HG02678 (cell line): ENCODE data around the gene TRMT1.
A peak's percentile ranks its signal among the peaks of the same experiment; 100 is the strongest.
"Not testable (repeated sequence)": the region's sequence is repeated elsewhere in the genome, so short reads cannot be mapped to it uniquely, and the experiment has no call there.

Experiments
- ATAC-seq: cut with Tn5 transposase; IDR thresholded peaks from one replicate; pipeline ENCODE4 v1.9.1; 2021; ENCODE audit warnings: mild to moderate bottlenecking, moderate library complexity; ENCODE audit not compliant: unreplicated experiment

Gene TRMT1

DNA sequence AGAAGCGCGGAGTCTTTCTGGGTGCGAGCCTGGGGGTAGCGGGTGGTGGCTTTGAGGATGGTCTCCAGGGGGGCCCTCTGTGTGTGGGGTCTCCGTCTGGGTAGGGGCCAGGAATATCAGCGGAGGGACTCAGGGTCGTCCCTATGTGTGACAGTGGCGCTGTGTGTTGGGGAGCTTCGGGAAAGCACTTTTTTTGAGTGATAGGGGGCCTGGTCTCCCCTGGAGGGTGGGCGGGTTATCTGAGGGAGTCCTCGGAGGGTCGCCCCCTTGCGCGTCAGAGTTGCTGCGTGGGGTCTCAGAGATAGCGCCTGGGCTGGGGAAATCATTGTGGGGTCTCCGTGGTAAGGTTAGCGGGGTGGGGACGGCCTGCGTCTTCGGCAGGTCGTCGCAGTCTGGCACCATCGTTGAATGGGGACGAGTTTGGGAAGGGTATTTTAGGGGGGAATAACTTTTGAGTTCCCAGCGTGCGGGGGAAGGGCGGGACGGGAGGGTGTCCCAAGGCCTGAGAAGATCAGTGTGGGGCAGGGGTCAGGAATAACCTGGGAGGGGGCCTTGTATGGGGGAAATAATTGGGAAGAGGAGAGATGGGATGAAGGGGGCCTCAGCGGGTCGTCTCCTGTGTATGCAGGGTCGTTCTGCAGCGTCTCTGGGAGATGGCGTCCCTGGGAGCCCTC is 34.5 kb upstream of the TRMT1 start:
- ATAC-seq, result no peak

DNA sequence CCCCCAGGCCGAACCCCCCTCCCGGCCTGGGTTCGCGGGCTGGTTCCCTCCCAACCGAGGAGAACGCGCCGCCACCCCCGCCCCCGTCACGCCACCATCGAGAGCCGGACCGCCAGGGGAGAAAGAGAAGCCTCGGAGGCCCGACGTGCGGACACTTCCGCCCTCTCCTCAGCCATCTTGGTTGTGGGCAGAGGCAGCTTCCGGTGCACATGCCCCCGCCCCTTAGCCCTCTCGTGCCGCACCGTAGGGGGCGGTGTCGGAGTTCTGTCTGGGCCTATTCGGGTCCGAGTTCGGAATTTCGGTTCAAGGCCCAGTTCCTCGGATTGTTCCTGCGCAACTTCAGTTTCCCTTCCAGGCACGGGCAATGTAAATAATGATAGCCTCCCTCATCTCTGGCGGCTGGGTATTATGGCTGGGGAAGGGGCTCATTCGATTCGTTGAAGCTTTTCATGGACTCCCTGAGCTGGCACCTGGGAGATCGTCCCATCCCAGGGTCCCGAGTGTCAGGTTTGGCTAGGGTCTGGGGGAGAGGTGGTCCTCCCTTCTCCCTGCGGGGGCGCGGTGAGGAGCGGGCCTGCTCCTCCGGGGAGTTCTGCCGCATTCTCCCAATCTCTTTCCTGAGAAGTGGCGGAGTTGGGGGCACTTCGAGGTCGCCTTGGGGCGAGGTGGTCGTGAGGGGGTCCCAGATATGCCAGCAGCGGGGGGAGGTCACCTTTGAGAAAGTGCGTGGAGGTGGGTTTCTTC is 33.8 kb upstream of the TRMT1 start, which contains the start of the genes IER2 and STX10:
Gene IER2 (plus strand): TSS at position 225 of the 744 bp plus-strand sequence. CDS start 2,776 bp downstream, outside the sequence.
Gene STX10 (minus strand): TSS at position 189 of the 744 bp plus-strand sequence. CDS start 202 bp downstream, outside the sequence.
- peak; percentile 38 for ATAC-seq

DNA sequence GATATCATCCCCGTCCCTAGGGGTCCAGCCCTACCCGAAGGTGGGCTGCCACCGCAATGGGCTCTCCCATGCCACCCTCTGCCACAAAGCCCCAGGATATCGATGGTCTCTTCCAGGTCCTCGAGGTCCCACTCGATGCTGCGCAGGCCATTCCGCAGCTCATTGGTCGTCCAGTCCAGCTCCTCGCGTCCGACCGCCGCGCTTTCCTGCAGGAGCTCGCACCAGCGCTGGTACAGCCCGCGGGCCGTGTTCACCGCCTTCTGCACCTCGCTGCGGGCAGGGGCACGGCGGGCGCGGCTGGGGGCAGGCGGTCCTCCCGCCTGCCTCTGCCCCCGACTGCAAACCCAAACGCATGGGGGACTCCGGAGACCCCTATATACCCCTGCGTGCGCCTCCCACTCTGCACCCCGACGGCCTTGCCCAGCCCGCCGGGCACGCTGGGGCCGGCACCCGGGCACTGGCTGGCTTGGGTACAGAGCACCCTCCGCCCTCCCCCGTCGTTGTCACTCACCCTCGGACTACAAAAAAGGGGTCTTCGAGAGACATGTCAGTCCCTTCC is 33.2 kb upstream of the TRMT1 start:
- ATAC-seq, result no peak

DNA sequence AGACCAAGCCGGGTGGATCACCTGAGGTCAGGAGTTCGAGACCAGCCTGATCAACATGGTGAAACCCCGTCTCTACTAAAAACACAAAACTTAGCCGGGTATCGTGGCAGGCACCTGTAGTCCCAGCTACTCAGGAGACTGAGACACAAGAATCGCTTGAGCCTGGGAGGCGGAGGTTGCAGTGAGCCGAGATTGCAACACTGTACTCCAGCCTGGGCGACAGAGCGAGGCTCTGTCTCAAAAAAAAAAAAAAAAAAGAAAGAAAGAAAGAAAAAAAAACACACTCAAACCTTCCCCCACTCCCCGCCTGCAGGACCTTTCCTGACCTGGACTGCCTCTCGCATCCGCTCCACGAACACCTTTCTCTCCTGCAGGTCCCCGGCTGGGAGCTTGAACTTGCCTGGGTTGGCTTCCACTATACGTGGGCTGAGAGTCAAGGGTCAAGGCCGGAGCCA is 32.7 kb upstream of the TRMT1 start:
- ATAC-seq, result not testable (repeated sequence)

DNA sequence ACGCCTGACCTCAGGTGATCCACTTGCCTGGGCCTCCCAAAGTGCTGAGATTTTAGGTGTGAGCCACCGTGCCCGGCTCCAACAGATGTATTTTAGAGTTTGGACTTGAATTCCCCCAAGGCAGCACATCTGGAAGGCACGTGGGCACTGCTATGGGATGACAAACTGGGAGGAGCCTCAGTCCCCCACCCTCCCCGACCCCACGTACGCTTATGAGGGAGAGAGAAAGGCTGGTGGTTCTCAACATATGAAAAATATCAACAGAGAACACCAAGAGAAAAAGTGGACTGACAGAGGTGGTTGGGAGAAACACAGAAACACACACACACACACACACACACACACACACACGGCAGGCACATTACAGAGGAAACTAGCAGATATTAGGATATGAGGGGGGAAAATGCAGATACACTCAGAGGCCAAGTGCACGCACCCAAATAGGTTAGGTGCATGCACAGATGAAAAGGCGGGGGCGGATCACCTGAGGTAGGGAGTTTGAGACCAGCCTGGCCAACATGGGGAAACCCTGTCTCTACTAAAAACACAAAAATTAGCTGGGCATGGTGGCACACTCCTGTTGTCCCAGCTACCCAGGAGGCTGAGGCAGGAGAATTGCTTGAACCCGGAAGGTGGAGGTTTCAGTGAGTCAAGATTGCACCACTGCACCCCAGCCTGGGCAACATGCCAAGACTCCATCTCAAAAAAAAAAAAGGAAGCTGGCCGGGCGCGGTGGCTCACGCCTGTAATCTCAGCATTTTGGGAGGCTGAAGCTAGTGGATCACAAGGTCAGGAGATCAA is 30.4 kb upstream of the TRMT1 start:
- ATAC-seq, result no peak

DNA sequence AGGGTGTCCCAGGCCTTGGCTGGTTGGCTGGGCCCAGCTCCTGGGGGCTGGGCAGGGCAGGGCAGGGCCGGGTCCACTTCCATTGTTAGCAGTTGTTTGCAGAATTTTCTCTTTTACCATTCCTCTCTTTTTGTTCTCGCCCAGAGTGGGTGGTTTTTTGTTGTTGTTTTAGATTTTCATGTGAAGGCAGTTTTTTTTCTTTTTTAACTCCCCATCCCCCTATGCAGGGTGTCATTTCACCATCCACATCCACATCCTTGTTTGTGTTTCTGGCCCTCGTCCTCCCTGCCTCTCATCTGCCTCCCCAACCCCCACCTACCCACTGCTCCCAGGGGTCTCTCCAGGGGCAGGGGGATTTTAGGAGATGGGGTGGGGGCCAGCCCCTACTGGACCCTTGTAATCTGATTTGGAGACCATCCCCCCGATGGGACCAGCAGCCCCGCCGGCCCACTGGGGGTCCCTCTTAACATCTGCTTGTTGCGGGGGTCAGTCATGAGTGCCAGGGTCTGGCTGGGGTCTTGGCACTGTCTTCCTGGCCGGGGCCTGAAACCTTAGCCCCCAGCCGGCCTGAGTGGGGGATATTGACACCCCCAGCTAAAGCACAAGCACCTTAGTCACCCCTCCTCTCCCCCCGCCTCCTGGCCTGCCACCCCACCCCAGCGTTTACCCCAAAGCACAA is 23.2 kb upstream of the TRMT1 start:
- ATAC-seq, result no peak

DNA sequence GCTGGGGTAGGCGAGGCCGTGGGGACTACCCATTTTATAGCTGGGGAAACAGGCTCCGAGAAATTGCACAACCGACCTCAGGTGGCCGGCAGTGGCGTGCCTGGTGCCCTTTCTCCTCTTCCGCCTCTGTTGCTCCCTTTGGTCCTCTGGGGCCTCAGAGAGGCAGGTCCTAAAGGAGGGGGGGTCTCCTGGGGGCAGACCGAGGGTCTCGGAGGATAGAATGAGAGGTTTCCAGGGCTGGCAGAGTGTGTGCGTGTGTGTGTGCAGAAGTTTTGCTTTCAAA is 22.3 kb upstream of the TRMT1 start:
- ATAC-seq, result no peak

DNA sequence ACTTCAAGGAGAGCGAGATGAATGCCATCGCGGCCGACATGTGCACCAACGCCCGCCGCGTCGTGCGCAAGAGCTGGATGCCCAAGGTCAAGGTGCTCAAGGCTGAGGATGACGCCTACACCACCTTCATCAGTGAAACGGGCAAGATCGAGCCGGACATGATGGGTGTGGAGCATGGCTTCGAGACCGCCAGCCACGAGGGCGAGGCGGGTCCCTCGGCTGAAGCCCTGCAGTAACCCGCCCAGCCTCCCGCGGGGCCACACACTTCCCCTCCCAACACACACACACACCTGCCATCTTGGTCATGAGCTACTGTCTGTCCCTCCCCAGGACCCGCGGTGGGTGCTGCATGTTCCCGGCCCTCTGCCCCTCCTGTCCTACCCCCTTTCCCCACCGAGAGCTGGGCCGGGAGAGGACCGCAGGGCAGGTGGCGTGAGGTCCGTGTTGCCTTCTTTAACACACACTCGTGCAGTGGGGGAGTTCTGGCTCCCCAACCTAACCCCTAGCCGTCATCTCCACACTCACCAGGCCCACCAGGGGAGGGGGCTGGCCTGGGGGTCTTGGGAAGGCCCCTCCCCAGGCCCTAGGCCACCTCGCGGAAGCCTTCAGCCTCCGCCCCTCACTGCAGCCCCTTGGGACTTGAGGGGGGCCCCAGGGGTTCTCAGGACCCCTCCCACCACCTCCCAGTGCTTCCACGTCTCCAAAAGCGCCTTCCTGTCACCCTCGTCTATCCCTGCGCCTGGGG is 21.8 kb upstream of the TRMT1 start:
- no peak for ATAC-seq

DNA sequence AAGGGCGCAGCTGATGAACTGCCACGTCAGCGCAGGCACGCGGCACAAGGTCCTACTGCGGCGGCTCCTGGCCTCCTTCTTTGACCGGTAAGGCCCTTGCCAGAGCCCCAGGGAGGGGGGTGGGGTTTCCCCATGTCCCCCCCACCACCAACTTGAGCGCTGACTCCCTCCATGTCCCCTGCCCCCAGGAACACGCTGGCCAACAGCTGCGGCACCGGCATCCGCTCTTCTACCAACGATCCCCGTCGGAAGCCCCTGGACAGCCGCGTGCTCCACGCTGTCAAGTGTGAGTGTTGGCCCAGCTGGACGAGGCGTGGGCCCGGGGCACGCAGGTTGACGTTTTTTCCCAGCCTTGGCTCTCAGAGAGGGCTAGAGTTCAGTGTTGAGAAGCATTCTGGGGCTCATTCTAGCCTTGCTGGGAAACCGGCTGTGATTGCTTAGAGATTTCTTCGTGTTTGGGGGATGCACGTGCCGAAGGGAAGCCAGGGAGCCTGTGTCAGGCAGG is 20.8 kb upstream of the TRMT1 start:
- no peak for ATAC-seq

DNA sequence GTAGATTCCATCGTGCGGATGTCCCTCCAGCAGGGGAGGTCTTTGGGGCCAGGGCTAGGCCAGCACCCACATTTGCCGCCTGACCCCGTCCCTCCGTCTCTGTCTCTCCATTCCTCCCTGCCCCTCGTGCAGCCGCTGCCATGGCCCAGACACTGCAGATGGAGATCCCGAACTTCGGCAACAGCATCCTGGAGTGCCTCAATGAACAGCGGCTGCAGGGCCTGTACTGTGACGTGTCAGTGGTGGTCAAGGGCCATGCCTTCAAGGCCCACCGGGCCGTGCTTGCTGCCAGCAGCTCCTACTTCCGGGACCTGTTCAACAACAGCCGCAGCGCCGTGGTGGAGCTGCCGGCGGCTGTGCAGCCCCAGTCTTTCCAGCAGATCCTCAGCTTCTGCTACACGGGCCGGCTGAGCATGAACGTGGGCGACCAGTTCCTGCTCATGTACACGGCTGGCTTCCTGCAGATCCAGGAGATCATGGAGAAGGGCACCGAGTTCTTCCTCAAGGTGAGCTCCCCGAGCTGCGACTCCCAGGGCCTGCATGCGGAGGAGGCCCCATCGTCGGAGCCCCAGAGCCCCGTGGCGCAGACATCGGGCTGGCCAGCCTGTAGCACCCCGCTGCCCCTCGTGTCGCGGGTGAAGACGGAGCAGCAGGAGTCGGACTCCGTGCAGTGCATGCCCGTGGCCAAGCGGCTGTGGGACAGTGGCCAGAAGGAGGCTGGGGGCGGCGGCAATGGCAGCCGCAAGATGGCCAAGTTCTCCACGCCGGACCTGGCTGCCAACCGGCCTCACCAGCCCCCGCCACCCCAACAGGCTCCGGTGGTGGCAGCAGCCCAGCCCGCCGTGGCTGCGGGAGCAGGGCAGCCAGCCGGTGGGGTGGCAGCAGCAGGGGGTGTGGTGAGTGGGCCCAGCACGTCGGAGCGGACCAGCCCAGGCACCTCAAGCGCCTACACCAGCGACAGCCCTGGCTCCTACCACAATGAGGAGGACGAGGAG is 18.8 kb upstream of the TRMT1 start:
- no peak for ATAC-seq

DNA sequence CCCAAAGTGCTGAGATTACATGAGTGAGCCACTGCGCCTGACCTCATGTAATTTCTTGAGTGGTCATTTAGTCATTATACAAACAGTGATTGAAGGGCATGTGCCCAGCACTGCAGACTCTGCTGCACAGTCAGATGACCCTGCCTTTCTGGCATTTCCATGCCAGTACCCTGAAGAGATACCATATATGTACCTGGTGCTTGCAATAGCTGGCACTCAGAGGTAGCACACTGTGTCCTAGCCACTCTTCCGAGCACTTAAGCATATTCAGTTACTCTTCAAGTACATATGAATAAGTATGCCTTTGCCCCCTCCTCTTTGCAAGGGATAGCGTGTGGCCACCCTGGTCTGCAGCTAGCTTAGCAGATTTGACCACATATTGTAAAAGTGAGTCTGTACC is 18.1 kb upstream of the TRMT1 start:
- ATAC-seq, result no peak

DNA sequence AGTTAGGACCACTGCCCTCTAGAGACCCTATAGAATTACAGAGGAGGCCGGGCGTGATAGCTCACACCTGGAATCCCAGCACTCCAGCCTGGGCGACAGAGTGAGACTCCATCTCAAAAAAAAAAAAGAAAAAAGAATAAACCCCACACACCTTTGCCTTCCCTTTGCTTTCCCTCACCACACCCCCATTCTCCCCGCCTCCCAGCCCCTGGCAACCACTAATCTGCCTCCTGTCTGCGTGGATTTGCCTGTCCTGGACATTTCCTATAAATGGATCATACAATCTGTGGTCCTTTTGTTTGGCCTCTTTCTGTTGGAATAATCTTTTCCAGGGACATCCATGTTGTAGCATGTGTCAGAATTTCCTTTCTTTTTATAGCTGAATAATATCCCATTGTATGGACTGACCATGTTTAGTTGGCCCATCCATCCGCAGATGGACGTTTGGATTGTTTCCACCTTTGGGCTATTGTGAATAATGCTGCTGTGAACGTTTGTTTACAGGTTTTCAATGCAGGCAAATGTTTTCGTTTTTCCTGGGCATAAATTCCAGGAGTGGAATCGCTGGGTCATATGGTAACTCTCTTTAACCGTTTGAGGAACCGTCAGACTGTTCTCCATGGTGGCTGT is 16.8 kb upstream of the TRMT1 start:
- ATAC-seq, result no peak

DNA sequence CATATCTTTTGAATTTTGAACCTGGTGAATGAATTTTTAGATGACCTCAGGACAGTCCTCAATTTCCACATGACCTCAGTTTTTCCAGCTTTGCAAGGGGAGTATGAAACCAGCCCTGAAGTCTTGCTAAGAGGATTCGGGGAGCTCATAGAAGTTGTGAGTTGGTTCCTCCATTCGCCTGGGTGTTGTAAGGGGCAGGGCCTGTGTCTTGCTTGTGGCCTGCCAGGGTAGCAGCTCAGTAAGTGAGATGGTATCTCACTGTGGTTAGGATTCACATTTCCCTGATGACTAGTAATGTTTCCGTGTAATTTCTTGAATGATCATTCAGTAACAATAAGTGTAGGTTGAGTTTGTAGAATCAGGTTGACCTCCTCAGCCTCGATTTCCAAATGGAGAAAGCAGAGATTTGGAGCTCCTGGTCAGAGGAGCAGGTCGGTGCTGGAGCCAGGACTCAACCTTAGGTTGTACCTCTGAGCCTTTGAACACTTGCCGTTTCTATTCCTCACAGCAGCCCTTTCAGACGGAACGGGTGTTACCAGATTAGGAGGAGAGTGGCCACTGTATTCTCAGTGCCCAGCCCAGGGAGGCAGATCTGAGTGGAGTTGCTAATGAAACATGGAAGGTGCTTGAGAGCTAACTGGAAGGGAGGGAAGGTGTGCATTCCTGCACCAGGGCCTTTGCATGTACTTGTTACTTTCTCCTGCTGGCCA is 16.1 kb upstream of the TRMT1 start:
- no peak for ATAC-seq

DNA sequence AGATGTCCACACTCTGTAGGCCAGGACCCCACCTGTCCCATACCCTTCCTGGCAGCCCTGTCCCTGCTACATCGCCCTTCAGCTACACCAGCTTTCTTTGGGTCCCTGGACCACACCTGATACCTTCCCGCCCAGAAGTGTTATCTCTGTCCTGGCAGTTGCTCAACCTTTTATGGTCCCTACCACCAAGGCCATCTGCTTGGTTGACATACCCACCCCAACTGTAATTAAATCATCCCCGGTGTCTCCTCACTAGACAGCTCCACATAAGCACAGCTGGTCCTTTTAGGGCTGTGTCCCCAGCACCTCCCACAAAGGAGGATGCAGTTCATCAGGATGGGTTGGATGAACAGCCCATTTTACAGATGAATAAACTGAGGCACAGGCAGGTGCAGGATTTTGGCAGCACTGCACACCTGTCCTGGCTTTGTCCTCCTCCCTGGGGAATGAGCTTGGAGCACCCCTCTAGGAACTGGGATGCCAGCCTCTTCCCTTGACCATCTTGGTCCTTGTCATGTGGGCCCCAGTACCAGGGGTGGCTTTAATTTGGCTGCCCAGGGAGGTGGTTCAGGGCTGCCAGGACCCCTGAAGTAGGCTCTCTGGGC is 14.4 kb upstream of the TRMT1 start:
- ATAC-seq, result no peak

DNA sequence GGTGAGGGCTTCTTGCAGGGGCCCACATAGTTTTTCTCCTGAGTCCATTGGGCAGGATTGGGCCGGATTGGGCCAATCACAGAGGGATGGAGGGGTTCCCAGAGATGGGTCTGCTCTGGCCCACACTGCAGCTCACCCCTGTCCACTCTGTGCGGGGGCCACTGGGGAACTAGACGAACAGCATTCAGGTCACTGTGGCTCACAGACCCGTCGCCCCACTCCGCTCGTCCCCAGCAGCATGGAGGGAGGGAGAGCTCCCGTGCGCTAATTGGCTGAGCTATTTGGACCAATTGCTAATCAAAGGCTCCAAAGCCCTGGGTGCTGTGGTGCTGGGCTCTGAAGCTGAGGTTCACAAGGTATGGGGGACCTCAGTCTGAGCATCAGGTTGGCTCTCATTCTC is 12.8 kb upstream of the TRMT1 start:
- no peak for ATAC-seq

DNA sequence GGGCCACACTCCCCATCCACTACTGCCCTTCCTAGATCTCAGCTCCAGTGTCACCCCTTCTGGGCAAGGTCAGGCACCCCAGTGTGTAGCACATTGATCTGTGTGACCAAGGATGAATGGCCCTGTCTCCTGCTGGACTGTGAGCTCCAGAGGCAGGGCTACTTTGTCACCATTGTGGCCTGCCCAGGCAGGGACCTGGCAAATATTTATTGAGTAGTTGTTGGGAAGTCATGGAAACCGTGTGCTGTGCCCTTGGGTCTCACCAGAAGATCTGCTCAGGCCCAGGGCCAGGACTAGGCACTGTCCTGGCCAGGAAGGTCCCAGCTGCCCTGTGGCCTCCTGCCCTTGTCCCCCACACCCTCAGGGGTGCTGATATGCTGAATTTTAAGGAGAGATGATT is 12.0 kb upstream of the TRMT1 start:
- ATAC-seq, result no peak
